ENCODE measurements around the gene RBL2. TPM values are rescaled to one million over a fixed set of nuclear protein-coding genes. Genes with fewer than 3 reads are reported as not detected.

The RBL2 gene
- total and polyA plus RNA-seq, 2 of the 8 experiments (the other 6 are each of a cell fraction or from before 2014, with no cell fraction given), result 13.9 to 22.1 TPM

- TF ChIP-seq E2F6 (IDR thresholded peaks at IDR 0.05), result no peak
- TF ChIP-seq EP300 (IDR thresholded peaks at IDR 0.05; ENCODE audit: borderline replicate concordance in 1 of 2, low read depth in 2 of 2, low read length in 2 of 2), result no peak
- no peak for TF ChIP-seq BACH1 (IDR thresholded peaks at IDR 0.05; ENCODE audit: low read length)
- TF ChIP-seq MAFK (IDR thresholded peaks at IDR 0.05; ENCODE audit: low read depth, low read length), result no peak
These were observed 61.1 kb downstream of the RBL2 start (continued) for GRCh38 chr16:53495325-53495724.
